ENCODE measurements around the gene SYNJ1. TPM values are rescaled to one million over a fixed set of nuclear protein-coding genes. Genes with fewer than 3 reads are reported as not detected.

The SYNJ1 gene
- total and polyA plus RNA-seq, 2 of the 13 experiments (the other 11 are each of a cell fraction or from before 2014, with no cell fraction given), result 2.0 to 2.7 TPM

DNA sequence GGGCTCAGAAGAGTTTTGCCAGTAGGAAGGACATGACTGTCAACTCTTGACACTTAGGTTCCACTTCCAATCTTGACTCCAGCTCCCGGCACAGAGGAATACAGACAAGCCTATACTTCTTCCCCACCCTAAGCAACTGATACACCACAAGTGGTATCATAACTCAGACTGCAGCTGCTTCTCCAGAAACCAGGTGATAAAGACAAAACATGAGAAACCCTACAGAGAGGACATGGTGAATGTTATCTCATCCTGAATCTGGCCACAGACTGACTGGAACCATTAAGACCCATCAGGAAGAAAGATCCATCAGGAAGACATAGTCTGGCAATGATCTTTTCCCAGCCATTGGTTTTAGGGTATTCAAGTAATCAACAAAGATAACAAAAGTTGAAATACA is 30.0 kb upstream of the SYNJ1 start (continued):
- no peak for TF ChIP-seq AGO2 (optimal IDR thresholded peaks at IDR 0.05; ENCODE audit: low read depth, low read length)
- TF ChIP-seq, protein P1, sequence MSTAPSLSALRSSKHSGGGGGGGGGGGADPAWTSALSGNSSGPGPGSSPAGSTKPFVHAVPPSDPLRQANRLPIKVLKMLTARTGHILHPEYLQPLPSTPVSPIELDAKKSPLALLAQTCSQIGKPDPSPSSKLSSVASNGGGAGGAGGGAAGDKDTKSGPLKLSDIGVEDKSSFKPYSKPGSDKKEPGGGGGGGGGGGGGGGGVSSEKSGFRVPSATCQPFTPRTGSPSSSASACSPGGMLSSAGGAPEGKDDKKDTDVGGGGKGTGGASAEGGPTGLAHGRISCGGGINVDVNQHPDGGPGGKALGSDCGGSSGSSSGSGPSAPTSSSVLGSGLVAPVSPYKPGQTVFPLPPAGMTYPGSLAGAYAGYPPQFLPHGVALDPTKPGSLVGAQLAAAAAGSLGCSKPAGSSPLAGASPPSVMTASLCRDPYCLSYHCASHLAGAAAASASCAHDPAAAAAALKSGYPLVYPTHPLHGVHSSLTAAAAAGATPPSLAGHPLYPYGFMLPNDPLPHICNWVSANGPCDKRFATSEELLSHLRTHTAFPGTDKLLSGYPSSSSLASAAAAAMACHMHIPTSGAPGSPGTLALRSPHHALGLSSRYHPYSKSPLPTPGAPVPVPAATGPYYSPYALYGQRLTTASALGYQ (CRISPR knock-in tag; IDR thresholded peaks at IDR 0.05), result no peak

DNA sequence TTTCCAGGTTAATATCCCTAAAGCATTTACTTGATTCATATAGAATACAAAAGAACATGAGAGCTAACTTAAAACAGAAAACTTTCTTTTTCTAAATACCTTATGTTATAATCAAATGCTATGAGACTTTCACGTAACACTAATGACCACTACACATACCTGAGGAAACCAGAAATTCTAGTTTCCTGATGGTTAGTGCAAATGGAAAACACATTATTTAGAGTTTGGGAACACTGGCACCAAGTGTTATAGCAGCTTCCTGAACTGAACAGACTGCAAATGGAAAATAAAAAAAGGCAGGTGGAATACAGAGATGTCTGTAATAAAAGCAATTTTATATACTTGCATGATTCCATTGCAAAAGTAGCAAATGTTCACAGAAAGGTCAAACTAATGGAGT is 28.3 kb upstream of the SYNJ1 start:
- Histone ChIP-seq H3K4me2 (ENCODE audit: low read depth, low read length) (no peak overlapping the region), H2AFZ (ENCODE audit: low read length) (no peak overlapping the region), H3K27me3 (ENCODE audit: control insufficient read depth in 1 of 2, insufficient read depth in 2 of 2, low read length in 2 of 2) (no peaks in the 10 kb centered on the region), H3K4me1 (ENCODE audit: insufficient read depth, low read length) (no peaks in the 10 kb centered on the region), H3K27ac (ENCODE audit: extremely low read length, insufficient read depth, low read length) (no peak overlapping the region), H3K79me2 (ENCODE audit: insufficient read depth, low read length) (no peaks in the 10 kb centered on the region), H3K4me3 (replicated peaks in 1 of 3; ENCODE audit: insufficient read depth in 1 of 3, low read depth in 2 of 3, low read length in 3 of 3) (no peak overlapping the region), H3K9ac (ENCODE audit: insufficient read depth, low read depth, low read length) (no peak overlapping the region), H3K36me3 (replicated peaks in 1 of 2; ENCODE audit: control insufficient read depth in 1 of 2, insufficient read depth in 2 of 2, low read length in 2 of 2) (peaks cover 13 to 67% of the 10 kb centered on the region in 2 experiments), H3K9me3 (ENCODE audit: low read length) (no peaks in the 10 kb centered on the region), H4K20me1 (ENCODE audit: insufficient read depth, low read length) (0 out of 2 replicates have a peak, but pooled peaks cover 4% of the 10 kb centered on the region)
- intact Hi-C loops (cut with micrococcal nuclease; ENCODE audit: unreplicated experiment) (no loop called here), in situ Hi-C loops (cut with HindIII; ENCODE audit: extremely low pct_ligation_motif_present, low pct_unique_long_range_greater_than_20kb) (no loop called here)
- POLR2A ChIA-PET, result interaction anchor here (3.7 kb wide), 1 partner anchor 15 kb away, joined by 14 read pairs; the partner anchor contains the start of gene PAXBP1
- FAIRE-seq (no peak), ATAC-seq (no peak), DNase-seq (ENCODE audit: low spot score) (no peak)
- CTCF ChIA-PET (ENCODE audit: low intra/inter-chr PET ratio, low total read pairs), result no interaction called here
- 100% methylated on average over 1 of the region's 1 CpG for WGBS (ENCODE audit: low lambda C conversion rate)
- no TSS peak for BruUV-seq (replicated peaks)
- no peak for TF ChIP-seq ZNF766 (CRISPR knock-in tag; IDR thresholded peaks at IDR 0.05; ENCODE audit: borderline replicate concordance)
- TF ChIP-seq CBX1 (IDR thresholded peaks at IDR 0.05; ENCODE audit: low read depth), result no peak
- TF ChIP-seq, protein P2, sequence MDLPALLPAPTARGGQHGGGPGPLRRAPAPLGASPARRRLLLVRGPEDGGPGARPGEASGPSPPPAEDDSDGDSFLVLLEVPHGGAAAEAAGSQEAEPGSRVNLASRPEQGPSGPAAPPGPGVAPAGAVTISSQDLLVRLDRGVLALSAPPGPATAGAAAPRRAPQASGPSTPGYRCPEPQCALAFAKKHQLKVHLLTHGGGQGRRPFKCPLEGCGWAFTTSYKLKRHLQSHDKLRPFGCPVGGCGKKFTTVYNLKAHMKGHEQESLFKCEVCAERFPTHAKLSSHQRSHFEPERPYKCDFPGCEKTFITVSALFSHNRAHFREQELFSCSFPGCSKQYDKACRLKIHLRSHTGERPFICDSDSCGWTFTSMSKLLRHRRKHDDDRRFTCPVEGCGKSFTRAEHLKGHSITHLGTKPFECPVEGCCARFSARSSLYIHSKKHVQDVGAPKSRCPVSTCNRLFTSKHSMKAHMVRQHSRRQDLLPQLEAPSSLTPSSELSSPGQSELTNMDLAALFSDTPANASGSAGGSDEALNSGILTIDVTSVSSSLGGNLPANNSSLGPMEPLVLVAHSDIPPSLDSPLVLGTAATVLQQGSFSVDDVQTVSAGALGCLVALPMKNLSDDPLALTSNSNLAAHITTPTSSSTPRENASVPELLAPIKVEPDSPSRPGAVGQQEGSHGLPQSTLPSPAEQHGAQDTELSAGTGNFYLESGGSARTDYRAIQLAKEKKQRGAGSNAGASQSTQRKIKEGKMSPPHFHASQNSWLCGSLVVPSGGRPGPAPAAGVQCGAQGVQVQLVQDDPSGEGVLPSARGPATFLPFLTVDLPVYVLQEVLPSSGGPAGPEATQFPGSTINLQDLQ (CRISPR knock-in tag; IDR thresholded peaks at IDR 0.05), result no peak
- TF ChIP-seq, protein P3, sequence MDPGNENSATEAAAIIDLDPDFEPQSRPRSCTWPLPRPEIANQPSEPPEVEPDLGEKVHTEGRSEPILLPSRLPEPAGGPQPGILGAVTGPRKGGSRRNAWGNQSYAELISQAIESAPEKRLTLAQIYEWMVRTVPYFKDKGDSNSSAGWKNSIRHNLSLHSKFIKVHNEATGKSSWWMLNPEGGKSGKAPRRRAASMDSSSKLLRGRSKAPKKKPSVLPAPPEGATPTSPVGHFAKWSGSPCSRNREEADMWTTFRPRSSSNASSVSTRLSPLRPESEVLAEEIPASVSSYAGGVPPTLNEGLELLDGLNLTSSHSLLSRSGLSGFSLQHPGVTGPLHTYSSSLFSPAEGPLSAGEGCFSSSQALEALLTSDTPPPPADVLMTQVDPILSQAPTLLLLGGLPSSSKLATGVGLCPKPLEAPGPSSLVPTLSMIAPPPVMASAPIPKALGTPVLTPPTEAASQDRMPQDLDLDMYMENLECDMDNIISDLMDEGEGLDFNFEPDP (CRISPR knock-in tag; conservative IDR thresholded peaks at IDR 0.05), result no peak
- TF ChIP-seq, protein P4, sequence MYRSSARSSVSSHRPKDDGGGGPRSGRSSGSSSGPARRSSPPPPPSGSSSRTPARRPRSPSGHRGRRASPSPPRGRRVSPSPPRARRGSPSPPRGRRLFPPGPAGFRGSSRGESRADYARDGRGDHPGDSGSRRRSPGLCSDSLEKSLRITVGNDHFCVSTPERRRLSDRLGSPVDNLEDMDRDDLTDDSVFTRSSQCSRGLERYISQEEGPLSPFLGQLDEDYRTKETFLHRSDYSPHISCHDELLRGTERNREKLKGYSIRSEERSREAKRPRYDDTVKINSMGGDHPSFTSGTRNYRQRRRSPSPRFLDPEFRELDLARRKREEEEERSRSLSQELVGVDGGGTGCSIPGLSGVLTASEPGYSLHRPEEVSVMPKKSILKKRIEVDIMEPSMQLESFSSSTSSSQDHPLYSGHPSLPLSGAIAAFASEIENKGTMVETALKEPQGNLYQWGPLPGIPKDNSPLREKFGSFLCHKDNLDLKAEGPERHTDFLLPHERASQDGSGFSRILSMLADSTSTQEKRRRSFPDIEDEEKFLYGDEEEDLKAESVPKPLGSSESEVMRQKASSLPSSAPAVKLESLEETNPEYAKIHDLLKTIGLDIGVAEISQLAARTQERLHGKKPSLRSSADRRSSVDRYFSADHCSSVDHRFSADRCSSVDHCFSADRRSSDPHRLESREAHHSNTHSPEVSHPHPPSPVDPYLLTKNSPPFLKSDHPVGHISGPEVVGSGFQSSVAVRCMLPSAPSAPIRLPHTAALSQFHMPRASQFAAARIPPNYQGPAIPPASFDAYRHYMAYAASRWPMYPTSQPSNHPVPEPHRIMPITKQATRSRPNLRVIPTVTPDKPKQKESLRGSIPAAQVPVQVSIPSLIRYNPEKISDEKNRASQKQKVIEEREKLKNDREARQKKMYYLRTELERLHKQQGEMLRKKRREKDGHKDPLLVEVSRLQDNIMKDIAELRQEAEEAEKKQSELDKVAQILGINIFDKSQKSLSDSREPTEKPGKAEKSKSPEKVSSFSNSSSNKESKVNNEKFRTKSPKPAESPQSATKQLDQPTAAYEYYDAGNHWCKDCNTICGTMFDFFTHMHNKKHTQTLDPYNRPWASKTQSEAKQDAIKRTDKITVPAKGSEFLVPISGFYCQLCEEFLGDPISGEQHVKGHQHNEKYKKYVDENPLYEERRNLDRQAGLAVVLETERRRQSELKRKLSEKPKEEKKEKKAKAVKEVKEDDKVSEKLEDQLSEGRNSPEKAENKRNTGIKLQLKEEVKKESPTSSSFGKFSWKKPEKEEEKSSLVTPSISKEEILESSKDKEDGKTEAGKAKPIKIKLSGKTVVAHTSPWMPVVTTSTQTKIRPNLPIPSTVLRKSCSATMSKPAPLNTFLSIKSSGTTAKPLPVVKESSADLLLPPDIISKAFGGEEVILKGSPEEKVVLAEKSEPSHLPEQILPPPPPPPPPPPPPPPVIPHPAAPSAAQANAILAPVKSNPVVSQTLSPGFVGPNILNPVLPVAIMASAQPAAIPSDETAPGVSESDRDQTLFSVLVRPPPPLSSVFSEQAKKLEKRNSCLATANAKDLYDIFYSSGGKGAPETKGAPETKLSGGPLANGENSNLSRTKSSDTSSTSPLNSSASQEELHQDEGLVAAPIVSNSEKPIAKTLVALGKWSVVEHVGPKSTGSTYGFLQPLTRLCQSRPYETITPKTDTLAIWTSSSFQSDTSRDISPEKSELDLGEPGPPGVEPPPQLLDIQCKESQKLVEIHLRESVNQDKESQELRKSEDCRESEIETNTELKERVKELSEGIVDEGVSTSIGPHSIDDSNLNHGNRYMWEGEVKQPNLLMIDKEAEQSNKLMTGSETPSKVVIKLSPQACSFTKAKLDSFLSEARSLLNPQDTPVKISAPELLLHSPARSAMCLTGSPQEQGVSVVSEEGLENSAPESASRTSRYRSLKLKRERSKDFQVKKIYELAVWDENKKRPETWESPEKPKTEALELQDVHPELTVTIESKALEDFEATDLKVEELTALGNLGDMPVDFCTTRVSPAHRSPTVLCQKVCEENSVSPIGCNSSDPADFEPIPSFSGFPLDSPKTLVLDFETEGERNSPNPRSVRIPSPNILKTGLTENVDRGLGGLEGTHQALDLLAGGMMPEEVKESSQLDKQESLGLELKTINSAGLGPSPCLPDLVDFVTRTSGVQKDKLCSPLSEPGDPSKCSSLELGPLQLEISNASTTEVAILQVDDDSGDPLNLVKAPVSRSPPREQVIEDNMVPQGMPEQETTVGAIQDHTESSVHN (CRISPR knock-in tag; IDR thresholded peaks at IDR 0.05), result no peak
- no peak for TF ChIP-seq SP5 (CRISPR knock-in tag; IDR thresholded peaks at IDR 0.05; ENCODE audit: borderline replicate concordance, low read depth)
- no peak for TF ChIP-seq ZNF263 (CRISPR knock-in tag; IDR thresholded peaks at IDR 0.05)
